ENCODE results near the gene CHMP4B. TPM values are rescaled to one million over a fixed set of nuclear protein-coding genes. Genes with fewer than 3 reads are reported as not detected.

CHMP4B gene
- total RNA-seq, 1 donor from 2014 or later = 59.2 TPM

- Histone ChIP-seq H3K36me3 (ENCODE audit: control insufficient read depth, insufficient read depth, low read length) (no peaks in the 10 kb centered on the region), H3K4me3 (ENCODE audit: low read depth, low read length) (no peak overlapping the region), H3K27me3 (ENCODE audit: control insufficient read depth, insufficient read depth, low read length) (peaks cover 3% of the 10 kb centered on the region)
- TF ChIP-seq CTCF (IDR thresholded peaks at IDR 0.05; ENCODE audit: insufficient read depth, low read length, poor library complexity, severe bottlenecking) = no peak
- no peak for DNase-seq (ENCODE audit: low read depth)
Observed at GRCh38 chr20:33893314-33893713, 82.2 kb downstream of the CHMP4B start.

GRCh38 chr20:33894798-33895197 lies 83.7 kb downstream of the CHMP4B start:
- no peak for TF ChIP-seq CTCF (IDR thresholded peaks at IDR 0.05; ENCODE audit: insufficient read depth, low read length, poor library complexity, severe bottlenecking)
- no peak for DNase-seq (ENCODE audit: low read depth)
- H3K4me3 ChIP-seq (ENCODE audit: low read depth, low read length) = no peak overlapping the region
- no peaks in the 10 kb centered on the region for H3K36me3 ChIP-seq (ENCODE audit: control insufficient read depth, insufficient read depth, low read length)
- peaks cover 3% of the 10 kb centered on the region for H3K27me3 ChIP-seq (ENCODE audit: control insufficient read depth, insufficient read depth, low read length)

GRCh38 chr20:33896509-33896908 lies 85.4 kb downstream of the CHMP4B start:
- no peak for TF ChIP-seq CTCF (IDR thresholded peaks at IDR 0.05; ENCODE audit: insufficient read depth, low read length, poor library complexity, severe bottlenecking)
- H3K4me3 ChIP-seq (ENCODE audit: low read depth, low read length) = no peak overlapping the region
- DNase-seq (ENCODE audit: low read depth) = no peak
- no peaks in the 10 kb centered on the region for H3K36me3 ChIP-seq (ENCODE audit: control insufficient read depth, insufficient read depth, low read length)
- H3K27me3 ChIP-seq (ENCODE audit: control insufficient read depth, insufficient read depth, low read length) = peaks cover 3% of the 10 kb centered on the region

GRCh38 chr20:33897313-33897912 lies 86.3 kb downstream of the CHMP4B start:
- no peak for TF ChIP-seq CTCF (IDR thresholded peaks at IDR 0.05; ENCODE audit: insufficient read depth, low read length, poor library complexity, severe bottlenecking)
- peaks cover 3% of the 10 kb centered on the region for H3K27me3 ChIP-seq (ENCODE audit: control insufficient read depth, insufficient read depth, low read length)
- H3K36me3 ChIP-seq (ENCODE audit: control insufficient read depth, insufficient read depth, low read length) = no peaks in the 10 kb centered on the region
- no peak for DNase-seq (ENCODE audit: low read depth)
- no peak overlapping the region for H3K4me3 ChIP-seq (ENCODE audit: low read depth, low read length)

- peaks cover 3% of the 10 kb centered on the region for H3K27me3 ChIP-seq (ENCODE audit: control insufficient read depth, insufficient read depth, low read length)
- DNase-seq (ENCODE audit: low read depth) = no peak
- no peak overlapping the region for H3K4me3 ChIP-seq (ENCODE audit: low read depth, low read length)
- H3K36me3 ChIP-seq (ENCODE audit: control insufficient read depth, insufficient read depth, low read length) = no peaks in the 10 kb centered on the region
- no peak for TF ChIP-seq CTCF (IDR thresholded peaks at IDR 0.05; ENCODE audit: insufficient read depth, low read length, poor library complexity, severe bottlenecking)
Observed at GRCh38 chr20:33899106-33899505, 88.0 kb downstream of the CHMP4B start.

GRCh38 chr20:33900521-33901131 lies 89.5 kb downstream of the CHMP4B start:
- no peak overlapping the region for H3K4me3 ChIP-seq (ENCODE audit: low read depth, low read length)
- DNase-seq (ENCODE audit: low read depth) = no peak

More at GRCh38 chr20:33900521-33901131, 89.5 kb downstream of the CHMP4B start:
- no peaks in the 10 kb centered on the region for H3K36me3 ChIP-seq (ENCODE audit: control insufficient read depth, insufficient read depth, low read length)
- H3K27me3 ChIP-seq (ENCODE audit: control insufficient read depth, insufficient read depth, low read length) = peaks cover 3% of the 10 kb centered on the region
- TF ChIP-seq CTCF (IDR thresholded peaks at IDR 0.05; ENCODE audit: insufficient read depth, low read length, poor library complexity, severe bottlenecking) = no peak

Measured in kidney epithelial cell (primary cell).